ENCODE results near the gene CLTCL1.

- TF ChIP-seq CTCF (IDR thresholded peaks at IDR 0.05) (peak in 1 of 6 experiments; percentile 14), POLR2A (IDR thresholded peaks at IDR 0.05) (peak in 1 of 2 donors; percentile 55)
Measured at GRCh38 chr22:19291218-19291579, 320 bp downstream of the CLTCL1 start.
